Nephron progenitor cell (in vitro differentiated cells): Measurements from ENCODE around the gene DSCAM.

Experiments
- DNase-seq: peaks from one replicate; pipeline ENCODE4 v3.0.0; 2021
- H3K27ac Mint-ChIP-seq: 2 replicates; pipeline ENCODE4 v1.8.0; 2021; ENCODE audit warnings: mild to moderate bottlenecking, moderate library complexity, mixed read lengths
- H3K27me3 Mint-ChIP-seq: 2 replicates; pipeline ENCODE4 v1.8.0; 2021; ENCODE audit warnings: mild to moderate bottlenecking, low read depth, mixed read lengths; ENCODE audit not compliant: poor library complexity
- H3K36me3 Mint-ChIP-seq: 2 replicates; pipeline ENCODE4 v1.8.0; 2021; ENCODE audit warnings: low read depth, mixed read lengths
- H3K4me1 Mint-ChIP-seq: 2 replicates; pipeline ENCODE4 v1.8.0; 2021; ENCODE audit warnings: mixed read lengths
- H3K4me3 Mint-ChIP-seq: 2 replicates; pipeline ENCODE4 v1.8.0; 2021; ENCODE audit warnings: mild to moderate bottlenecking, moderate library complexity, mixed read lengths
- H3K9me3 Mint-ChIP-seq: 2 replicates; pipeline ENCODE4 v1.8.0; 2021; ENCODE audit warnings: mild to moderate bottlenecking, moderate library complexity, mixed read lengths
- TF ChIP-seq, protein P1 (sequence below): fragments of 200-600 bp; sonication (generic); IDR thresholded peaks from 2 replicates; pipeline ENCODE4 v1.5.0; 2021; ENCODE audit warnings: antibody characterized with exemption

The DSCAM gene

DNA sequence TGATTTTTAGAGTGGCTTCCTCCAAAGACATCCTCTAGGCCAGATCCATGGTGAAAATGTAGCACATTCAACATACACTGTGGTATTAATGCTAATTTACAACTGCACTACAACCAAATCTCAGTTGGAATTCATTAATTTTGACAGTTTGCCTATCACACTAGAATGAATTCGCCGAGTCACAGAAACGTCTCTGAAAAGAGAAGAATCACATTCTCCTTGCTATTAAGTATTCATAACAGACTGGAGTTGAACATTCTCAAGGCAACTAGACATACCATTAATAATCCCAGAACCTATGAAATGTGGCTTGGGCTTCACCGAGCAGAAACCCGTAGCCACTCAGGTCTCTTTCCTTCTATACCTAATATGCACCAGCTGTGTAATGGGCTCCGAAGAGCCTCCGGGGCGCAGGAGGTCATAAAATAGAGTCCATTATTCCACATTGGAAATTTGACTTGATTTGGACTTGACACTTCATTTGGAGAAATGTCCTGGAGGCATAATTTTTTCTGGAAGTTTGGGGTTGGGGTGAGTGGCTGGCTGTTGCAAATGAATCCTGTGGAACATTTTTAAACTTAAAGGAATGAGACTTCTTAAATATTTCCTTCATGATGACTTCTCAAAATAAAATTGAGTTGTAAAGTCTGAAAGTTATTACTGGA, 117.1 kb downstream of the DSCAM start:
- no peaks in the 10 kb centered on the region for H3K4me1 Mint-ChIP-seq
- H3K36me3 Mint-ChIP-seq = no peaks in the 10 kb centered on the region
- TF ChIP-seq, protein P1, sequence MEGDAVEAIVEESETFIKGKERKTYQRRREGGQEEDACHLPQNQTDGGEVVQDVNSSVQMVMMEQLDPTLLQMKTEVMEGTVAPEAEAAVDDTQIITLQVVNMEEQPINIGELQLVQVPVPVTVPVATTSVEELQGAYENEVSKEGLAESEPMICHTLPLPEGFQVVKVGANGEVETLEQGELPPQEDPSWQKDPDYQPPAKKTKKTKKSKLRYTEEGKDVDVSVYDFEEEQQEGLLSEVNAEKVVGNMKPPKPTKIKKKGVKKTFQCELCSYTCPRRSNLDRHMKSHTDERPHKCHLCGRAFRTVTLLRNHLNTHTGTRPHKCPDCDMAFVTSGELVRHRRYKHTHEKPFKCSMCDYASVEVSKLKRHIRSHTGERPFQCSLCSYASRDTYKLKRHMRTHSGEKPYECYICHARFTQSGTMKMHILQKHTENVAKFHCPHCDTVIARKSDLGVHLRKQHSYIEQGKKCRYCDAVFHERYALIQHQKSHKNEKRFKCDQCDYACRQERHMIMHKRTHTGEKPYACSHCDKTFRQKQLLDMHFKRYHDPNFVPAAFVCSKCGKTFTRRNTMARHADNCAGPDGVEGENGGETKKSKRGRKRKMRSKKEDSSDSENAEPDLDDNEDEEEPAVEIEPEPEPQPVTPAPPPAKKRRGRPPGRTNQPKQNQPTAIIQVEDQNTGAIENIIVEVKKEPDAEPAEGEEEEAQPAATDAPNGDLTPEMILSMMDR = no peak
- no peak for DNase-seq
- H3K27me3 Mint-ChIP-seq = peaks cover 10% of the 10 kb centered on the region
- no peaks in the 10 kb centered on the region for H3K9me3 Mint-ChIP-seq
- no peak overlapping the region for H3K4me3 Mint-ChIP-seq
- no peak overlapping the region for H3K27ac Mint-ChIP-seq

GRCh38 chr21:40723966-40724365, 123.0 kb downstream of the DSCAM start:
- no peak overlapping the region for H3K27ac Mint-ChIP-seq
- peaks cover 7% of the 10 kb centered on the region for H3K36me3 Mint-ChIP-seq

DNA sequence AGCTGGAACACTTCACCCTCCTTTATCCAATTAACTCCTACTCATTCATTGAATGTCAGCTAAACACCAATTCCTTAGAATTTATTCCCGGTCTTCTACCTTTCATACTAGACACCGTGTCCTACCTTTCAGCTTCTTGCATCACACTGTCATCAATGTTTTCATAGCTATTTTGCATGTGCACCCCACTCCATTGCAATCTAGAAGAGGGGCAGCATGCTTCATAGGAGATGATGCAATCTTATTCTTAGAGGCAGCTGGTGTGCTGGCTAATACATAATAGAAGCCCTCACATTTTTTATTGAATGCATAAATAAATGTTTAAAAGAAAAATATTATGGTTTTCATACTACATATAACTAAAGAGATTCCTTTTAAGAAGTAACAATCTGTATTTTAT, 123.6 kb downstream of the DSCAM start:
- Mint-ChIP-seq H3K4me3 (no peak overlapping the region), H3K4me1 (no peaks in the 10 kb centered on the region), H3K36me3 (peaks cover 8% of the 10 kb centered on the region), H3K9me3 (peaks cover 25% of the 10 kb centered on the region), H3K27me3 (peaks cover 11% of the 10 kb centered on the region), H3K27ac (no peak overlapping the region)
- TF ChIP-seq, protein P1 = no peak
- no peak for DNase-seq

More at GRCh38 chr21:40723966-40724365, 123.0 kb downstream of the DSCAM start:
- Mint-ChIP-seq H3K9me3 (peaks cover 22% of the 10 kb centered on the region), H3K27me3 (peaks cover 11% of the 10 kb centered on the region), H3K4me1 (no peaks in the 10 kb centered on the region), H3K4me3 (no peak overlapping the region)
- no peak for DNase-seq
- TF ChIP-seq, protein P1 = no peak

DNA sequence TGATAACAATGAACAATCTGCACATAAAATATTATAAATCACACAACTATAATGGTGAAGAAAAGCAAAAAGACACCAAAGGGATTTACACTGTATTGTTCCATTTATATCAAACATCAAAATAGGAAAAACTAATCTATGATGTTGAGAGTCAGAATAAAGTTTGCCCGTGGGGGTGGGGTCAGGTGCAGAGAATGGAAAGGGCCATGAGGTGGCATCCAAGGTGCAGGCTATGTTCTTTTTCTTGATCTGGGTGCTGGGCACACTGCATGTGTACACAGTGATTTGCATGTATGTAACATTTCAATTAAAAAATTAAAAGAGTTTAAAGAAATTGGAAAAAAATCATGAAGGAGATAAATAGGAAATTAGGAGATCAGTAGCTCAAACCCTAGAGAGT, 127.3 kb downstream of the DSCAM start:
- Mint-ChIP-seq H3K4me3 (no peak overlapping the region), H3K4me1 (no peaks in the 10 kb centered on the region), H3K9me3 (peaks cover 36% of the 10 kb centered on the region), H3K36me3 (peaks cover 16% of the 10 kb centered on the region), H3K27me3 (peaks cover 12% of the 10 kb centered on the region), H3K27ac (no peak overlapping the region)
- no peak for DNase-seq
- TF ChIP-seq, protein P1 = no peak

GRCh38 chr21:40717028-40717427, 129.9 kb downstream of the DSCAM start:
- Mint-ChIP-seq H3K9me3 (peaks cover 32% of the 10 kb centered on the region), H3K27me3 (peaks cover 10% of the 10 kb centered on the region), H3K4me1 (no peaks in the 10 kb centered on the region), H3K27ac (no peak overlapping the region), H3K36me3 (peaks cover 16% of the 10 kb centered on the region), H3K4me3 (no peak overlapping the region)
- DNase-seq = no peak
- TF ChIP-seq, protein P1 = no peak

DNA sequence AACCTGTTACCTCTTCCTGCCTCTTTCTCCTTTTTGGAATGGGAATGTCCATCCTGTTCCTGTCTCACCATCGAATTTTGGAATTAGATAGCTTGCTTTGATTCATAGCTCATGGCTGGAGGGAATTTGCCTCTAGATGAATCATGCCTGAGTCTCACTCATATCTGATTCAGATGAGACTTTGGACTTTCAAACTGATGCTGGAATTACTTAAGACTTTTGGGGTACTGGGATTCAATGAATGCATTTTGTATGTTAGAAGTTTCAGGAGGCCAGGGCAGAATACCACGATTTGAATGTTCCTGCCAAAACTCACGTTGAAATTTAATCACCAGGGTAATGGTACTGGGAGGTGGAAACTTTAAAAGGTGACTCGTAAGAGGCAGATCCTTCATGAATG, 132.4 kb downstream of the DSCAM start:
- no peak overlapping the region for H3K27ac Mint-ChIP-seq
- no peak overlapping the region for H3K4me3 Mint-ChIP-seq
- TF ChIP-seq, protein P1 = no peak
- peaks cover 19% of the 10 kb centered on the region for H3K9me3 Mint-ChIP-seq
- no peak for DNase-seq
- no peaks in the 10 kb centered on the region for H3K4me1 Mint-ChIP-seq
- H3K36me3 Mint-ChIP-seq = peaks cover 9% of the 10 kb centered on the region
- H3K27me3 Mint-ChIP-seq = peaks cover 8% of the 10 kb centered on the region
